Panc1 (cell line): ENCODE results near the gene BRCA2.

Experiments used
- CTCF ChIP-seq: fragments of 450-650 bp; IDR thresholded peaks from 2 replicates; pipeline ENCODE4 v1.5.1; 2017; ENCODE audit warnings: mild to moderate bottlenecking
- REST ChIP-seq, 2 experiments: IDR thresholded peaks; 2 replicates each; pipeline ENCODE4 v1.6.1; 2011 to 2012; ENCODE audit warnings: low read depth in 2 of 2, control low read depth in 1 of 2, low read length in 1 of 2, mild to moderate bottlenecking in 1 of 2, moderate library complexity in 1 of 2; ENCODE audit not compliant: insufficient read depth in 1 of 2

GRCh38 chr13:32403108-32403507 lies 87.8 kb downstream of the BRCA2 start:
- TF ChIP-seq CTCF: no peak
- TF ChIP-seq REST (IDR thresholded peaks at IDR 0.05; ENCODE audit: insufficient read depth in 1 of 2, low read depth in 2 of 2, low read length in 1 of 2): no peak
